SK-N-SH treated with all-trans-retinoic acid at 6 μM for 48 hours (cell line): ENCODE data around the gene OPN4.

ENCODE experiments used
- ATAC-seq: fragments of 200-7000 bp; cut with Tn5 transposase; 3 replicates; pipeline ENCODE4 v1.9.1; 2020; ENCODE audit warnings: mild to moderate bottlenecking, moderate library complexity
- BACH2 ChIP-seq: fragments of 250-450 bp; sonication (Bioruptor Pico); IDR thresholded peaks from 2 replicates; pipeline ENCODE4 v1.9.0; 2021; ENCODE audit warnings: mild to moderate bottlenecking, borderline replicate concordance
- CREB5 ChIP-seq: fragments of 250-450 bp; sonication (Bioruptor Pico); IDR thresholded peaks from 2 replicates; pipeline ENCODE4 v1.5.1; 2020; ENCODE audit warnings: low read depth, mild to moderate bottlenecking, moderate library complexity
- CSDC2 ChIP-seq: fragments of 250-450 bp; sonication (Bioruptor Pico); IDR thresholded peaks from 2 replicates; pipeline ENCODE4 v1.5.0; 2020; ENCODE audit warnings: mild to moderate bottlenecking, moderate library complexity
- ESRRG ChIP-seq: fragments of 250-450 bp; sonication (Bioruptor Pico); IDR thresholded peaks from 2 replicates; pipeline ENCODE4 v1.6.1; 2021; ENCODE audit warnings: mild to moderate bottlenecking
- ISL1 ChIP-seq: fragments of 250-450 bp; sonication (Bioruptor Pico); IDR thresholded peaks from 2 replicates; pipeline ENCODE4 v2.1.2; 2022; ENCODE audit warnings: mild to moderate bottlenecking, moderate library complexity
- OSR1 ChIP-seq: fragments of 250-450 bp; sonication (Bioruptor Pico); IDR thresholded peaks from 2 replicates; pipeline ENCODE4 v1.8.0; 2022; ENCODE audit warnings: moderate library complexity, mild to moderate bottlenecking, inconsistent platforms
- PATZ1 ChIP-seq: fragments of 250-450 bp; sonication (Bioruptor Pico); IDR thresholded peaks from 2 replicates; pipeline ENCODE4 v1.8.0; 2020; ENCODE audit warnings: mild to moderate bottlenecking, moderate library complexity, borderline replicate concordance
- PPARA ChIP-seq: fragments of 250-450 bp; sonication (Bioruptor Pico); IDR thresholded peaks from 2 replicates; pipeline ENCODE4 v1.5.0; 2020; ENCODE audit warnings: mild to moderate bottlenecking, borderline replicate concordance
- RARB ChIP-seq: fragments of 250-450 bp; sonication (Bioruptor Pico); IDR thresholded peaks from 2 replicates; pipeline ENCODE4 v1.8.0; 2021; ENCODE audit warnings: mild to moderate bottlenecking, moderate library complexity
- SNAI2 ChIP-seq: fragments of 250-450 bp; sonication (Bioruptor Pico); IDR thresholded peaks from 2 replicates; pipeline ENCODE4 v1.5.0; 2020; ENCODE audit warnings: mild to moderate bottlenecking, moderate library complexity
- TCF4 ChIP-seq: fragments of 250-450 bp; sonication (Bioruptor Pico); IDR thresholded peaks from 2 replicates; pipeline ENCODE4 v1.8.0; 2021; ENCODE audit warnings: mild to moderate bottlenecking, moderate library complexity, borderline replicate concordance
- TSHZ2 ChIP-seq: fragments of 250-450 bp; sonication (Bioruptor Pico); IDR thresholded peaks from 2 replicates; pipeline ENCODE4 v1.5.0; 2020; ENCODE audit warnings: mild to moderate bottlenecking, moderate library complexity
- ZC3H10 ChIP-seq: fragments of 250-450 bp; sonication (Bioruptor Pico); IDR thresholded peaks from 2 replicates; pipeline ENCODE4 v1.5.1; 2021; ENCODE audit warnings: mild to moderate bottlenecking, moderate library complexity
- ZFP3 ChIP-seq: fragments of 250-450 bp; sonication (Bioruptor Pico); IDR thresholded peaks from 2 replicates; pipeline ENCODE4 v1.5.0; 2020; ENCODE audit warnings: mild to moderate bottlenecking, moderate library complexity
- ZFP30 ChIP-seq: fragments of 450-650 bp; formaldehyde crosslinking; IDR thresholded peaks from 2 replicates; pipeline ENCODE4 v1.5.0; 2022; ENCODE audit warnings: mild to moderate bottlenecking, moderate library complexity
- ZNF565 ChIP-seq: fragments of 450-650 bp; formaldehyde crosslinking; conservative IDR thresholded peaks from 2 replicates; pipeline ENCODE4 v1.5.0; 2020; ENCODE audit warnings: low read depth, mild to moderate bottlenecking, moderate library complexity
- ZNF70 ChIP-seq: fragments of 450-650 bp; formaldehyde crosslinking; IDR thresholded peaks from 2 replicates; pipeline ENCODE4 v1.5.0; 2020; ENCODE audit warnings: mild to moderate bottlenecking, moderate library complexity

OPN4 gene

GRCh38 chr10:86693275-86693674, 38.9 kb downstream of the OPN4 start:
- TF ChIP-seq SNAI2 (CRISPR knock-in tag) (no peak), ISL1 (CRISPR knock-in tag) (no peak)
- ATAC-seq: no peak

GRCh38 chr10:86693721-86694369, 39.5 kb downstream of the OPN4 start:
- ATAC-seq: peak; percentile 80

GRCh38 chr10:86698207-86698940, 44.0 kb downstream of the OPN4 start:
- no peak for TF ChIP-seq ZFP3 (CRISPR knock-in tag)
- TF ChIP-seq TSHZ2 (CRISPR knock-in tag): no peak
- TF ChIP-seq ZFP30 (CRISPR knock-in tag): no peak
- TF ChIP-seq ESRRG (CRISPR knock-in tag): no peak
- TF ChIP-seq TCF4 (CRISPR knock-in tag): no peak
- no peak for TF ChIP-seq OSR1 (CRISPR knock-in tag)
- TF ChIP-seq PATZ1 (CRISPR knock-in tag): no peak
- no peak for TF ChIP-seq ZNF565
- no peak for TF ChIP-seq ZC3H10
- no peak for TF ChIP-seq ISL1 (CRISPR knock-in tag)
- no peak for TF ChIP-seq RARB
- peak; percentile 14; the same call in 1 of the 3 replicates for ATAC-seq

More at GRCh38 chr10:86693721-86694369, 39.5 kb downstream of the OPN4 start:
- no peak for TF ChIP-seq ZC3H10
- no peak for TF ChIP-seq CREB5 (CRISPR knock-in tag)
- no peak for TF ChIP-seq OSR1 (CRISPR knock-in tag)
- no peak for TF ChIP-seq PPARA
- no peak for TF ChIP-seq SNAI2 (CRISPR knock-in tag)
- TF ChIP-seq TSHZ2 (CRISPR knock-in tag): no peak
- TF ChIP-seq ZNF70 (CRISPR knock-in tag): no peak

- TF ChIP-seq ESRRG (CRISPR knock-in tag) (no peak), PATZ1 (CRISPR knock-in tag) (no peak), BACH2 (CRISPR knock-in tag) (no peak), TCF4 (CRISPR knock-in tag) (no peak), ISL1 (CRISPR knock-in tag) (no peak), CSDC2 (CRISPR knock-in tag) (no peak), ZC3H10 (no peak), ZFP3 (CRISPR knock-in tag) (no peak)
- ATAC-seq: no peak
Observed at GRCh38 chr10:86699125-86699524, 44.8 kb downstream of the OPN4 start.
